Measurements from ENCODE around the gene PIK3C2A. TPM values are rescaled to one million over a fixed set of nuclear protein-coding genes. Genes with fewer than 3 reads are reported as not detected.
A peak's percentile ranks its signal among the peaks of the same experiment; 100 is the strongest.
"Not testable (repeated sequence)": the region's sequence is repeated elsewhere in the genome, so short reads cannot be mapped to it uniquely, and the experiment has no call there.

PIK3C2A gene, protein sequence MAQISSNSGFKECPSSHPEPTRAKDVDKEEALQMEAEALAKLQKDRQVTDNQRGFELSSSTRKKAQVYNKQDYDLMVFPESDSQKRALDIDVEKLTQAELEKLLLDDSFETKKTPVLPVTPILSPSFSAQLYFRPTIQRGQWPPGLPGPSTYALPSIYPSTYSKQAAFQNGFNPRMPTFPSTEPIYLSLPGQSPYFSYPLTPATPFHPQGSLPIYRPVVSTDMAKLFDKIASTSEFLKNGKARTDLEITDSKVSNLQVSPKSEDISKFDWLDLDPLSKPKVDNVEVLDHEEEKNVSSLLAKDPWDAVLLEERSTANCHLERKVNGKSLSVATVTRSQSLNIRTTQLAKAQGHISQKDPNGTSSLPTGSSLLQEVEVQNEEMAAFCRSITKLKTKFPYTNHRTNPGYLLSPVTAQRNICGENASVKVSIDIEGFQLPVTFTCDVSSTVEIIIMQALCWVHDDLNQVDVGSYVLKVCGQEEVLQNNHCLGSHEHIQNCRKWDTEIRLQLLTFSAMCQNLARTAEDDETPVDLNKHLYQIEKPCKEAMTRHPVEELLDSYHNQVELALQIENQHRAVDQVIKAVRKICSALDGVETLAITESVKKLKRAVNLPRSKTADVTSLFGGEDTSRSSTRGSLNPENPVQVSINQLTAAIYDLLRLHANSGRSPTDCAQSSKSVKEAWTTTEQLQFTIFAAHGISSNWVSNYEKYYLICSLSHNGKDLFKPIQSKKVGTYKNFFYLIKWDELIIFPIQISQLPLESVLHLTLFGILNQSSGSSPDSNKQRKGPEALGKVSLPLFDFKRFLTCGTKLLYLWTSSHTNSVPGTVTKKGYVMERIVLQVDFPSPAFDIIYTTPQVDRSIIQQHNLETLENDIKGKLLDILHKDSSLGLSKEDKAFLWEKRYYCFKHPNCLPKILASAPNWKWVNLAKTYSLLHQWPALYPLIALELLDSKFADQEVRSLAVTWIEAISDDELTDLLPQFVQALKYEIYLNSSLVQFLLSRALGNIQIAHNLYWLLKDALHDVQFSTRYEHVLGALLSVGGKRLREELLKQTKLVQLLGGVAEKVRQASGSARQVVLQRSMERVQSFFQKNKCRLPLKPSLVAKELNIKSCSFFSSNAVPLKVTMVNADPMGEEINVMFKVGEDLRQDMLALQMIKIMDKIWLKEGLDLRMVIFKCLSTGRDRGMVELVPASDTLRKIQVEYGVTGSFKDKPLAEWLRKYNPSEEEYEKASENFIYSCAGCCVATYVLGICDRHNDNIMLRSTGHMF (N-terminal part only)
- total RNA-seq: 10 to 100 TPM; 23.7 to 24.9 TPM

DNA sequence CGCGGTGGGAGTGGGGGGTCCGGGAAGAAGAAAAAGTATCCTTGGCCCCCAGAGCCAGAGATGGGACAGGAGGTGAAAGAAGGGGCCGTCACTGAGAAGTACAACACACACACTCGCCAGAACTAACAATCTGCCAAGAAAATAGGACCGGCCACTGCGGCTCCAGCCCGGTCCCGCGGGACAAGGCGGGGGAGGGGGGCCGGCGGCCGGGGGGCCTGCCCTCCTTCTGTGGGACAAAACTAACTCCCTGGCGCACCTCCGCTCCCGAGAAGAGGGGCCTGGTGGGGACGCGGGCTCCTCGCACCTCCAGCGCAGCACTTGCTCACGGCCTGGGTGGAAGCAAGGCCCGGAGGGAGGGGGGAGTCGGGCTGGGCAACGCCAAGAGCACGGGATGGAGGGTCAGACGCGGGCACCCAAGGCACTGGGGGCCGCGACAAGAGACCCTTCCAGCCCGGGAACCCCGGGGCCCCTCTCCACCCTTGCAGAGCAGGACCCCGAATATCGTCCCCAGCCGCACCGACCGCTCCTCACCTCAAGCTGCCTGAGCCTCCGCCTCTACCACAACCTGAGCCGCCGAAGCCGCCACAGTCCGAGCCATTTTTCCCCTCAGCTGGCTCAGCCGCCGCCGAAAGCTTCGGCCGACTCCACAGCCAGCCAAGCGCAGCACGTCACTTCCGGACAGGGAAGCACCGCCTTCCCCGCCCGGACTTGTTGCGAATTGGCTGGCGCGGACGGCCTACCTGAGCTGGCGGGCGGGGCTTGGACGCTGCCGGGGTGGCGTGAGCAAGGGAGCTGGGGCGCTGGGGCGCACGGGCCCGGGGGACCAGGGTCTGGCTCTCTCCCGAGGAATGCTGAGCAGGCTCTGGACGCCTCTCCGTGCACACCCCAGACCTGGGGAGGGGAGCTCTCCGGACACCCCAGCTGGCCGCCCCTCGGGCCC, at the start of gene PIK3C2A:
Gene PIK3C2A (minus strand): TSS at position 670 of the 940 bp plus-strand sequence. CDS start 38,245 bp downstream, outside the sequence.
- Mint-ChIP-seq H3K4me3 (peak within 1 kb of the TSS; percentile 99), H3K27me3 (no peaks in the 10 kb centered on the region), H3K9me3 (no peaks in the 10 kb centered on the region), H3K36me3 (ENCODE audit: low read depth) (peaks cover 4% of the 10 kb centered on the region), H3K27ac (peak within 1 kb of the TSS; percentile 90), H3K4me1 (peaks cover 31% of the 10 kb centered on the region)
- peak; percentile 96 for DNase-seq
- CTCF ChIA-PET: interaction anchor here (0.6 to 1.9 kb wide), 5 partner anchors 13 to 143 kb away, joined by 3 to 9 read pairs (median 3); partner anchors contain the start of gene RPS13
- POLR2A ChIA-PET: interaction anchor here (0.6 to 2.2 kb wide), 9 partner anchors 13 to 806 kb away, joined by 3 to 38 read pairs (median 6); partner anchors contain the start of genes C11orf58, NUCB2 and RPS13

DNA sequence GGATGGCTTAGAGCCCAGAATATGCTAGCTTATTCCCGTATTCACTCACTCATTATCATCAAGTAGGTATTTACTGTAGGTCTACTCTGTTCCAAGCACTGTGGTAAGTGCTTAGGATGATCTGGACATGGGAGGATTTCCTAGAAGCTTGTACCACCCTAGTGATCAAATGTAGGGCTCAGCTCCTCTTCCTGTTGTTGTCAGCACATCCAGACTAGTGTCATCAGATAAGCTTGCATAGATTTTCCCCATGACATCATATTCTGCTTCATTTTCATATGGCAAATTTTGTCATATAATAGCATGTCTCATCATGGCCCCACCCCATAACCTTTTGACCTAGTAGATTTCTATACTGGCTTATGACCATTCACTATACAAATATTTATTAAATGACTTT, 49.4 kb upstream of the PIK3C2A start:
- peaks cover 17% of the 10 kb centered on the region for H3K27me3 Mint-ChIP-seq
- no peak for DNase-seq
- ChIA-PET POLR2A (no interaction called here), CTCF (interaction anchor here (1.0 kb wide), 1 partner anchor 27 kb away, joined by 3 read pairs; no protein-coding TSS in a partner anchor)
- no peak overlapping the region for H3K27ac Mint-ChIP-seq
- H3K4me3 Mint-ChIP-seq: no peak overlapping the region
- peaks cover 9% of the 10 kb centered on the region for H3K4me1 Mint-ChIP-seq
- H3K36me3 Mint-ChIP-seq (ENCODE audit: low read depth): no peaks in the 10 kb centered on the region
- no peaks in the 10 kb centered on the region for H3K9me3 Mint-ChIP-seq

DNA sequence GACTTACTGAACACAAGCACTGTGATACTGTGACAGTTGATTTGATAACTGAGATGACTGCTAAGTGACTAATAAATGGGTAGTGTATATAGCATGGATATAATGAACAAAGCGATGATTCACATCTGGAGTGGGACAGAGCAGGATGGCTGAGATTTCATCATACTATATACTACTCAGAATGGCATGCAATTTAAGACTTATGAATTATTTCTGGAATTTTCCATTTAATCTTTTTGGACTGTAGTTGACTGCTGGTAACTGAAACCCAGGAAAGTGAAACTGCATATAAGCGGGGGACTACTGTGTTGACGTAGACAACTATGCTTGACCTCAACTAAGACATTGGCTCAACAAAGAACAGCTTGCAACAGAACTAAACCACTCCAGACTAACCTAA, 48.7 kb upstream of the PIK3C2A start:
- Mint-ChIP-seq H3K4me3 (no peak overlapping the region), H3K36me3 (ENCODE audit: low read depth) (no peaks in the 10 kb centered on the region), H3K4me1 (peaks cover 9% of the 10 kb centered on the region), H3K27me3 (peaks cover 19% of the 10 kb centered on the region), H3K27ac (no peak overlapping the region), H3K9me3 (no peaks in the 10 kb centered on the region)
- ChIA-PET CTCF (interaction anchor here (1.0 kb wide), 1 partner anchor 26 kb away, joined by 3 read pairs; no protein-coding TSS in a partner anchor), POLR2A (no interaction called here)
- DNase-seq: no peak

DNA sequence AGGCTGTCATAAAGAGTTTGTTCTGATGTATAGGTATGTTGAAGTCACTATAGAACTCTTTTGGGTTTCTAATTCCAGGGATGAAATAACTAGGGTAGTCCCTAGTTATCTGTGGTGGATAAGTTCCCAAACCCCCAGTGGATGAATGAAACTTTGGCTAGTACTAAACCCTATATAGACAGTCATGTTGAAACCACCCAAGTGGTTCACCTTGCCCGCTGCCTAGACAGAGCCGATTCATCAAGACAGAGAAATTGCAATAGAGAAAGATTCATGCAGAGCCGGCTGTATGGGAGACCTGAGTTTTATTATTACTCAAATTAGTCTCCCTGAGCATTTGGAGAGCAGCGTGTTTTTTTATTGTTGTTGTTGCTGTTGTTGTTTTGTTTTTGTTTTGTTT, 44.9 kb upstream of the PIK3C2A start:
- Mint-ChIP-seq H3K27me3 (peaks cover 23% of the 10 kb centered on the region), H3K4me3 (no peak overlapping the region), H3K27ac (no peak overlapping the region), H3K36me3 (ENCODE audit: low read depth) (no peaks in the 10 kb centered on the region), H3K4me1 (peaks cover 9% of the 10 kb centered on the region), H3K9me3 (no peaks in the 10 kb centered on the region)
- no peak for DNase-seq
- CTCF ChIA-PET: no interaction called here
- POLR2A ChIA-PET: no interaction called here

DNA sequence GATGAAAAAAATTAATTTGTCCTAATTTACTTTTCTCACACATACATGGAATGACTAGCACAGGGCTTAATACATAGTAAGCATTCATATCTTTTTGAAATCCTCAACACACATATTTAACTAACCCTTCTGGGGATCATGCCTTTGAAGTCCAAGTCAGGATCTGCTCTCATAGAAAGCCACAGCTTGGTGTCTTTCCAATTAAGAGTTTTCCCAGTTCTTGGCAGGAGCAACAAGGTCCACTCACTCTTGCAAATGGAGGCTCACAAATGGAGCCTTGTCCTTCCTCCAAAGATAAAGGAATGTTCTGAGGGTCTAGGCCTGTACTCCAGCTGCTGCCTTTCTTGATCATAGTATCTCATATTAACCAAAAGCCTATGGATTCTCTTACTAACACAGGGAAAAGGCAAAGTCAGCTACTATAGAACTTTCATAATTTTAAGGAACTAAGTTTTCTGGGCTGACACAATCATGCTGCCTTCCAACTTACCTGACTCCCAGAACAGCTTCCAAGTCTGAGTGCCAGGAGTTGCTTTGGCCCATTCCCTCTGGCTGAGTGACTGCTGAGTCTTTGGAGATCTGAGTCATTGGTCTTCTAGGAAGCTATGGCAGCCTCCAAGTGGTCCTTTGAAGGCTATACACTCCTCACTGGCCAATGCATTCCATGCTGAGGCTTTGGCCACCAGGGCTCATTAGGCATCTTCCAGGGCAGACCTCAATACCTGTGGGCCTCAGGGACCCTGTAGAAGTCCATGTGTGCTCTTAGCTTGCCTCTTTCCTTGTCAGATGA, 43.0 kb upstream of the PIK3C2A start:
- H3K27me3 Mint-ChIP-seq: peaks cover 26% of the 10 kb centered on the region
- H3K27ac Mint-ChIP-seq: no peak overlapping the region
- ChIA-PET POLR2A (interaction anchor here (1.2 kb wide), 1 partner anchor 25 kb away, joined by 4 read pairs; no protein-coding TSS in a partner anchor), CTCF (interaction anchor here (0.8 kb wide), 1 partner anchor 277 kb away, joined by 3 read pairs; no protein-coding TSS in a partner anchor)
- H3K9me3 Mint-ChIP-seq: no peaks in the 10 kb centered on the region
- H3K36me3 Mint-ChIP-seq (ENCODE audit: low read depth): no peaks in the 10 kb centered on the region
- no peaks in the 10 kb centered on the region for H3K4me1 Mint-ChIP-seq
- H3K4me3 Mint-ChIP-seq: no peak overlapping the region
- no peak for DNase-seq

DNA sequence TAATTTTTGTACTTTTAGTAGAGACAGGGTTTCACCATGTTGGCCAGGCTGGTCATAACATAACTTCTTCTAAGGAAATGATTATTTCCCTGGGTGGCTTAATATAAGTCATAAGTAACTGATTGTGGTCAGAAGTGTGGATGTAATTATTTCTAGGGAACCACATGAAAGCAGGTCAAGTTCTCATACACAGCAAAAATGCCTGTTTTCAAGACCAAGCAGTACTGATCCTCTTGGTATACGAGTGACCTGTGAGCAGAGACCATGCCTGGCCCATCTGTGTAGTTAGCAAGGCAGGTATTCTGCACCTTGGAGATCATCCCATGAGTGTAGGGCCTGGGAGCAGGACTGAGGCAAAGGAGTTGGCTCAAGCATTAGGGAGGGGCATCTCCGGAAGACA, 36.3 kb upstream of the PIK3C2A start:
- Mint-ChIP-seq H3K27me3 (peaks cover 48% of the 10 kb centered on the region), H3K4me1 (peaks cover 4% of the 10 kb centered on the region), H3K27ac (no peak overlapping the region), H3K36me3 (ENCODE audit: low read depth) (no peaks in the 10 kb centered on the region), H3K4me3 (no peak overlapping the region), H3K9me3 (no peaks in the 10 kb centered on the region)
- CTCF ChIA-PET: interaction anchor here (0.7 to 1.1 kb wide), 2 partner anchors 14 to 122 kb away, joined by 3 to 10 read pairs; no protein-coding TSS in a partner anchor
- no peak for DNase-seq
- POLR2A ChIA-PET: no interaction called here

DNA sequence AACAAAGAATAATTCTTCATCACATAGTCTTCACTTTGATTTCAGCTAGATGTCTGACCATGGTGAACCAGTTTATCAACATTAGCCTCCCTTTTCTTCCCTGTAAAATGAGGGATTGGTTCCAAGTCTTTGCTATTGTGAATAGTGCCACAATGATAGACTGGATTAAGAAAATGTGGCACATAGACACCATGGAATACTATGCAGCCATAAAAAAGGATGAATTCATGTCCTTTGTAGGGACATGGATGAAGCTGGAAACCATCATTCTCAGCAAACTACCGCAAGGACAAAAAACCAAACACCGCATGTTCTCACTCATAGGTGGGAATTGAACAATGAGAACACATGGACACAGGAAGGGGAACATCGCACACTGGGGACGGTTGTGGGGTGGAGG, 35.2 kb upstream of the PIK3C2A start:
- peaks cover 53% of the 10 kb centered on the region for H3K27me3 Mint-ChIP-seq
- H3K27ac Mint-ChIP-seq; POLR2A ChIA-PET; H3K9me3 Mint-ChIP-seq; DNase-seq; H3K36me3 Mint-ChIP-seq (ENCODE audit: low read depth); H3K4me1 Mint-ChIP-seq; H3K4me3 Mint-ChIP-seq: not testable (repeated sequence)
- CTCF ChIA-PET: interaction anchor here (0.7 to 1.7 kb wide), 3 partner anchors 13 to 112 kb away, joined by 3 to 10 read pairs (median 5); no protein-coding TSS in a partner anchor

DNA sequence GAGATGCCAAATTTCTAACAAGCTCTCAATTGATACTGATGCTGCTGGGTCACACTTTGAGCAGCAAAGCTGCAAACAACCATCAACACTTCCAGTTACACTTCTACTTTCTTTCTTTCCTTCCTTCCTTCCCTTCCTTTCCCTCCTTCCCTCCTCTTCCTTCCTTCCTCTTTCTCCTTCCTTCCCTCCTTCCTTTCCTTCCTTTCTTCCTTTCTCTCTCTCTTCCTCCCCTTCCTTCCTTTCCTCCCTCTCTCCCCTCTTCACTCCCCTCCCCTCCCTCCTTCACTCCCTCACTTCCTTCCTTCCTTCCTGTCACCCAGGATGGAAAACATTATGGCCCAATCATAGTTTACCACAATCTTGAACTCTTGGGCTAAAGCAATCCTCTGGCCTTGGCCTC, 33.0 kb upstream of the PIK3C2A start:
- peaks cover 4% of the 10 kb centered on the region for H3K4me1 Mint-ChIP-seq
- CTCF ChIA-PET: no interaction called here
- POLR2A ChIA-PET: no interaction called here

DNA sequence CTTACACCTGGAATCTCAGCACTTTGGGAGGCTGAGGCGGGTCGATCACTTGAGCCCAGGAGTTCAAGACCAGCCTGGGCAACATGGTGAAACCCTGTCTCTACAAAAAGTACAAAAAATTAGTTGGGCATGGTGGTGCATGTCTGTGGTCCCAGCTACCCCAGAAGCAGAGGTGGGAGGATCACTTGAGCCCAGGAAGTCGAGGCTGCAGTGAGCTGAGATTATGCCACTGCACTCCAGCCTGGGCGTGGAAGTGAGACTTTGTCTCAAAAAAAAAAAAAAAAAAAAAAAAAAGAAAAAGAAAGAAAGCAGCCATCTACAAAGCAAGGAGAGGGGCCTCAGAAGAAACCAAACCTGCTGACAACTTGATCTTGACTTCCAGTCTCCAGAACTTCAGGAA, 32.1 kb upstream of the PIK3C2A start:
- POLR2A ChIA-PET; CTCF ChIA-PET; H3K4me1 Mint-ChIP-seq; H3K27ac Mint-ChIP-seq; H3K36me3 Mint-ChIP-seq (ENCODE audit: low read depth); DNase-seq; H3K9me3 Mint-ChIP-seq; H3K4me3 Mint-ChIP-seq: not testable (repeated sequence)
- peaks cover 52% of the 10 kb centered on the region for H3K27me3 Mint-ChIP-seq

More for the DNA sequence above, 33.0 kb upstream of the PIK3C2A start:
- Mint-ChIP-seq H3K27me3 (peaks cover 55% of the 10 kb centered on the region), H3K4me3 (no peak overlapping the region), H3K9me3 (no peaks in the 10 kb centered on the region), H3K36me3 (ENCODE audit: low read depth) (no peaks in the 10 kb centered on the region), H3K27ac (no peak overlapping the region)
- no peak for DNase-seq

DNA sequence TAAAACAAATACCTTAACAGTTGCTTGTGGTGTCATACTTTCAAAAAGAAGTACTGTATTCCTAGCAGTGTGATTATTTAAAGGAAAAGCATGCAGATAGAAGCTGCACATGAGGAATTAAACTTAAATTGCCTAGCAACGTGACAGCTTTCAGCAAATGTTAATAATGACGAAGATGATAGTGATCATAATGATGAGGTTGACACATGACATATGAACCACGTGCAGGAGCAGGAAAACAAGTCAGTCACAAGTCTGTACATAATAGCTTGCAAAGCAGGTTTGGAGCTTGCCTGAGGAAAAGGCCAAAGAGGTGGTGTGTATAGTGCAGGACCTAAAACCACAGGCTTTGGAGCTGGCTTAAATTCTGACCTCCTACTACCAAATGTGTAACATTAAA, 30.6 kb upstream of the PIK3C2A start:
- Mint-ChIP-seq H3K27me3 (peaks cover 51% of the 10 kb centered on the region), H3K9me3 (no peaks in the 10 kb centered on the region), H3K4me1 (no peaks in the 10 kb centered on the region), H3K4me3 (no peak overlapping the region), H3K27ac (no peak overlapping the region), H3K36me3 (ENCODE audit: low read depth) (no peaks in the 10 kb centered on the region)
- no peak for DNase-seq
- ChIA-PET POLR2A (no interaction called here), CTCF (no interaction called here)

DNA sequence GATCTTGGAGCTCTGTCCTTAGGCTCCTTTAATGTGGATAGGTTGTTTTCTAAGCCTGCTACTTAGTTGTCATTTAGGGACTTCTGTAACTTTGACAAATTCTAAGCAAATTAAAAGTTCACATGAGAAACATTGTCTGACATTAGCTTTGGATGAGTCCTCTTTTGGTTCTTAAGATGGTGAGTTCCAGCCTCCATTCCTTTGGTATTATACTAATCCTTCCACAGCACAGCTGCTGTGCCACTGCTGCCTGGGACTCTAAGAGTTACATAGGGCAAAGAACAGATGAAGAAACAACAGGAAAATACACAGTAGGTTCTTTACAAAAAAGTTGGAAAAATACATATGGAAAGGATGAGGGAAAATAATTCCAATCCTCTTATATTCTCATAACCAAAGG, 25.3 kb upstream of the PIK3C2A start:
- CTCF ChIA-PET: interaction anchor here (0.9 kb wide), 1 partner anchor 271 kb away, joined by 3 read pairs; no protein-coding TSS in a partner anchor
- Mint-ChIP-seq H3K27me3 (peaks cover 25% of the 10 kb centered on the region), H3K27ac (no peak overlapping the region), H3K36me3 (ENCODE audit: low read depth) (no peaks in the 10 kb centered on the region), H3K4me1 (peaks cover 14% of the 10 kb centered on the region), H3K9me3 (no peaks in the 10 kb centered on the region), H3K4me3 (no peak overlapping the region)
- POLR2A ChIA-PET: no interaction called here
- no peak for DNase-seq

Measured in activated CD4-positive, alpha-beta memory T cell treated with anti-CD3 and anti-CD28 coated beads, Interleukin-2, amount 10 ng/mL, durations not matched to agents 7 days and 5 days (primary cell).